Fibroblast of gingiva (primary cell): Measurements from ENCODE around the gene SLC38A2.
"Not testable (repeated sequence)": the region's sequence is repeated elsewhere in the genome, so short reads cannot be mapped to it uniquely, and the experiment has no call there.

Source experiments
- DNase-seq: peaks from one replicate; pipeline ENCODE4 v3.0.0-alpha.2; 2011; ENCODE audit warnings: low read depth

SLC38A2 gene

DNA sequence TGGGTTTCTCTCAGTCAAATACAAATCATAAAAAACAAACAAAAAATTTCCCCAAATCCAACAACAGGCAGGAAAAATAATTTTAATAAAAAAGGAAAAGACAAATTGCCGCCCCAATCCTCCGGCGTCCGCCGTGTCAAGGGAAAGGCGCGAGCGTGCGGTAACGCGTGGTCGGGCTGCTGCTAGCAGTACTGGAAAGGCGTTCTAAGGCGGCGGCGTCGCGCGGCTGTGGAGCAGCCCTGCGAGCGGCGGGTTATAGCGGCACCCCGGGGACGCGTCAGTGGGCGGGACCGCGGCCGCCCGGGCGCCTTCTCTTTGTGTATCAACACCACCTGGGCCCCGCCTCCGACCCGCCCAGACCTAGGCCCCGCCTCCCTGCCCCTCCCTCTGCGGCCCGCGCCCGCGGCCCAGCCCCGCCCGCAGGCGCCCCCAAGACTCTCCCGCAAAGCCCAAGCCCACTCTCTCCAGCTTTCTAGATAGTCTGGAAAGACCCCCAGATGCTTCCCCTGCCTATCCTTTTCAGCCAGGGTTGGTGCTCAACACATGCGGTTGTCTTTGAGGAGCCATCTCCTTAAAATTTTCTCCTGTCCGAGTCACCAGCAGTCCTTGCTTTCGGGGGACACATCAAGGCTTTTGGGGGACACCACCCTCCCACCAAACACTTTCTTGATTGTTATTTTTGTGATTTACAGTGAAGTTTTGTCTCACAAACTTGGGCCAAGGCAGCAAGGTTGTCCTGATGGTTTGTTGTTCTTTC, at the start of gene SLC38A2:
Gene SLC38A2 (minus strand): TSS at position 230 of the 757 bp plus-strand sequence. CDS start 1,480 bp downstream, outside the sequence.
- DNase-seq = peak; percentile 96

DNA sequence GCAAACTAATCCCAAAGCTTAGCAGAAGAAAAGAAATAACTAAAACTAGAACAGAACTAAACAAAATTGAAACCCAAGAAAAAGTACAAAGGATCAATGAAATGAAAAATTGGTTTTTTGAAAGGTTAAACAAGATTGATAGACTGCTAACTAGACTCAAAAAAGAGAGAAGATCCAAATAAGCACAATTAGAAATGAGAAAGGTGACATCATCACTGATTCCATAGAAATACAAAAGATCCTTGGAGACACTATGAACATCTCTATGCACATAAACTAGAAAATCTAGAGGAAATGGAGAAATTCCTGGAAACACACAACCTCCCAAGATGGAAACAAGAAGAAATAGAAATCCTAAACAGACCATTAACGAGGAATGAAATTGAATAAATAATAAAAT, 47.1 kb upstream of the SLC38A2 start:
- no peak for DNase-seq

DNA sequence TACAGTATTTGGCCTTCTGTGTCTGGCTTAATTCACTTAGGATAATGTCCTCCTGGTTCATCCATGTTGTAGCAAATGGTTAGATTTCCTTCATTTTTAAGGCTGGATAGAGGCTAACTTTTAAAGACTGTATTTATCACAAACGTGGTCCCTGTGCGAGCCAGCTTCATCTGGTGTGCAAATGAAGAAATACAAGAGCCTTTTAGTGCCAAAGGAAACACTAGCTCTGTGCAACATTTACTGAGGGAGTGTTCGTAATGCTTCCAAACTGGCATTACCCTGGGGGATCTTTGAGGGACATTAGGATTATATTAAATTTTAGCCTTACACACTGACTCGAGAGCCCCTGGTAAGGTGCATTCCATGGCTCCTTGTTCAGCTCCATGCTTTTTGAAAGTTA, 43.0 kb upstream of the SLC38A2 start:
- no peak for DNase-seq

DNA sequence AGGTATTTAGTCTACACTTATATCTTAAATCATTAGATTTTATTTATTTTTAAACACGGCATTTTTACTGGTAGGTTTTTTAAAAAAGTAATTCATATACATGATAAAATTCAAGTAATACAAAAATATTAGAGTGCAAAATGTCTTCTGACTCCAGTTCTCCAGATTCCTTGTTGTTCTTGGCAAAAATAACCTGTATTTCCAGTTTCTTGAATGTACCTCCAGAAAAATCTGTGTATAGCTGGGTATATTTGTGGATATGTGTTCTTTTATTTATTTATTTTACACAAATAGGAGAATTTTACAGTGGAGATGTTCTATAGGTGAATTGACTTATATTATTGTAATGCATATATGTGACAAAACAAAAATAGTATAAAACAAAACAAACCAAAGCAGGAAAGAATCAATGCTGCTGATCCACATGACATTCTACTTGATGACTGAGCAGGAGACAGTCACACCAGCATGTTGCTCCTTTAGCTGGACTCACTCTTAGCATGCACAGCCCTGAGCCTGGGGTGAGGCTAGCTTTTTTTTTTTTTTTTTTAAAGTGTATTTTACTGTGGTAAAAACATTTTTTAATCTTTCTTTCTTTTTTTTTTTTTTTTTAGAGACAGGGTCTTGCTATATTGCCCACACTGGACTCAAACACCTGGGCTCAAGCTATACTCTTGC, 42.2 kb upstream of the SLC38A2 start:
- no peak for DNase-seq

GRCh38 chr12:46413368-46413767, 40.8 kb upstream of the SLC38A2 start:
- no peak for DNase-seq

- no peak for DNase-seq
Observed at GRCh38 chr12:46412857-46413256, 40.3 kb upstream of the SLC38A2 start.

DNA sequence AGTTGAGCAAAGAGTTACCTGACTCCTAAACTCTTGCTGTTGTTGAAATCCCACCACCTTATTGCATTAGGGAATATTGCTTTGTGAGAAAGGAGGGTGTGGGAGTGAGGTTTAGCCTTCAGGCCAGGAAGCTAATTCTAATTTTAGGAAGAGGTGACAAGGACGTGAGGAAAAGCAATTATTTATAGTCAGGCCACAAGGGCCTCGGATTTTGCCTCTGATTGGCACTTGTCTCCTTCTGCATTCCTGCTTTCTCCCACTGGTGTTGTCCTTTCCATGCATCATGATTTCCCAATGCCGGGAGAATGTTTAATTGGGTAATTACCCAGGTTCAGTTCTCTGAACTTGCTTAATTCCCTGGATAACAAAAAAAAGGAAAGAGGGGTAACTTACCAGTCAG, 37.9 kb upstream of the SLC38A2 start:
- no peak for DNase-seq

DNA sequence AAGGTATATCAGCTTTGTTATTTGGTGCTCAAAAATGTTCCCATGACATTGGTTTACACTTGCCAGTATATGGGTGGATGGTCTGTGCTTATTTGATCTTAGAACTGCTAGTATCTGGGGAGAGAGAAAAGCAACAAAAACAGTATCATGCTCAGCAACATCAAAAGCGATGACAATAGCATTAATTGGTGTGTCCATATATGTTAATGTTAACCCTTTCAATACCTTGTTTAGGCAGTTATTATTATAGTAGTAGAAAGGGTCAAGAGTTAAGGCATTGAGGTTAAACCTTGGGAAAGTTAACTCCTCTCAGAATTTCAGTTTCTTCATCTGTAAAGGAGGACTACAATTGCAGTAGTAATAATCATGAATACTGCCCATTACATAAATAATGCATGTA, 37.4 kb upstream of the SLC38A2 start:
- DNase-seq = no peak

GRCh38 chr12:46409342-46409741, 36.8 kb upstream of the SLC38A2 start:
- no peak for DNase-seq

GRCh38 chr12:46408441-46408840, 35.9 kb upstream of the SLC38A2 start:
- DNase-seq = no peak

DNA sequence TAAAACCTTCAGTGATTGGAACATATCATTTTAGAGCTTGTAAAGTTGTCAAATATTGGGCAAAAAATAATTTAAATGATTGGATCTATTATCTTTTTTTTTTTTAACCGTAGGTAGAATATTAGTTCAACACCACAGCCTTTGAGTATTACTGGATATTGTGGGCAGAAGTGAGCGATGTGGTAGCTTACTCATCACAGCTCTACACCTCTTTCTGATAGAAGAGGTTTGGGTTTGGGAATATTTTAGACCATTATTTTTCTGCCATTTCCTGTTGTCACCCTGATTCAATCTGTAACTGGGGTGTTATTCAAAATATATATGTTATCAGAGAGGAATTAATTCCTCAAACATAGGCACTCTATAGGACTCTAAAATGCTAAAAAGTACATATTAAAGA, 34.8 kb upstream of the SLC38A2 start:
- no peak for DNase-seq

DNA sequence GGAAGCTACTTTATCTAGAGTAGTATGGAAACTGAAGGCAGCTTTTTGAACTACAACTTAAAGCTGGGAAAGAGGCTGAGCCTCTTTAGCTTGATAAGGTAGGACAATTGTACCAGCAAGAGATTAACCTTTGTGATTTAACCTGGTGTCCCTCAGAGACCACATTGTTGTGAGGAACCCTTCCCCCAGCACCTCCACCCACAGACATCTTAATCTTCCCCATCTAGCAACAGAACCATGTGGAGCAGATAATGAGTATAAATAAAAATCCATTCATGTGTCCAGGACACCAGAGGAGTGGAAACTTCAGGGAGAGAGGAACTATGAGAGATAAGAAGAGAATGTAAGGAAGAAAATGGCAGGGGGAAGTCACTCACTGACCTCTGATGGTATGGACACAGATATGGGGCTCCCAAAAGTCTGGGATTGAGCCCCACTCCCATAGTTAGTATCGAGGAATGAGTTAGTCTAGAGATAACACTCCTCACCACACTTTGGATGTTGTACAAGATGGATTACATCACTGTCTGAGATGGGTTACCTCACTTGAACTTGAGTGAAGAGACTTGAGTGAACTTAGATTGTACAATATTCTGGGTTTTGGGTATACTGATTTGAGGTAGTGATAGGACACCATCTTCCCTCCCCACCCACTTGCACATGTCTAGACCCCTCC, 33.9 kb upstream of the SLC38A2 start:
- DNase-seq = no peak

- no peak for DNase-seq
Observed at GRCh38 chr12:46404733-46405132, 32.2 kb upstream of the SLC38A2 start.

GRCh38 chr12:46404225-46404631, 31.7 kb upstream of the SLC38A2 start:
- DNase-seq = peak; percentile 63

GRCh38 chr12:46403719-46404070, 31.1 kb upstream of the SLC38A2 start:
- no peak for DNase-seq

GRCh38 chr12:46402941-46403718, 30.6 kb upstream of the SLC38A2 start:
- DNase-seq = peak; percentile 57

DNA sequence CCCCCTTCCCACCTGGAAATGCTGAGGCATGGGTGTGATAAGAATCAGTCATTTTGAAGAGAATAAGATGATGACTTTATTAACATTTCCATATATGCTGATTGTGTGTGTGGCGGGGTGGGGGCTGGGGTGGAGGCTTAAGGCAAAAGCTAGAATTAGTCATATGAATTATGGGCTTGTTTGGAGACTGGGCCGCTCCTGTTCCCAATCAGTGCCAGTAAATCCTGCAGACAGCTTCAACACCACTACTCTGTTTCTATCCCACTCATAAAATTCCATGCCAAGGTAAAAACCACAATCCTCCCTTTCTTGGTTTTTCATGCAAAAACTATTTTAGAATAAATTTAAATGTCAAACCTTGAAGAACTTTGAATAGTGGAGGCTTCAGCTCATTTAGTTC, 29.9 kb upstream of the SLC38A2 start:
- peak; percentile 45 for DNase-seq

DNA sequence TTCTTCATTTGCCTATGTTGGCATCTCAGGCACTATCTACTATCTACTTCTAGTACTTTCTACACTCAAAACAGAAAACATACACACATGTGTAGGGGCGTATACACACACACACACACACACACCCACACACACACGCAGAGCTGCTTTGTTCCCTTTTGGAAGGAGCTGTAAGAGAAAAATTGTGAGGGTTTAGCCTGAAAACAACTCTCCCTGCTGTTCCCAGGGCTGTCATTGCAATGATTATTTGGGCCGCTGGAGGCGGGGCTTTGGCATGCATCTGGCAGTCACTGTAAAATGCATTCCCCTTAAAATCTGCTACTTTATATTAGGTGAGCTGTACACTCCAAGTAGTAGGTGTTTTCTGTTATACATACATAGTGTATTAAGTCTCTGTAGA, 29.1 kb upstream of the SLC38A2 start:
- DNase-seq = no peak

DNA sequence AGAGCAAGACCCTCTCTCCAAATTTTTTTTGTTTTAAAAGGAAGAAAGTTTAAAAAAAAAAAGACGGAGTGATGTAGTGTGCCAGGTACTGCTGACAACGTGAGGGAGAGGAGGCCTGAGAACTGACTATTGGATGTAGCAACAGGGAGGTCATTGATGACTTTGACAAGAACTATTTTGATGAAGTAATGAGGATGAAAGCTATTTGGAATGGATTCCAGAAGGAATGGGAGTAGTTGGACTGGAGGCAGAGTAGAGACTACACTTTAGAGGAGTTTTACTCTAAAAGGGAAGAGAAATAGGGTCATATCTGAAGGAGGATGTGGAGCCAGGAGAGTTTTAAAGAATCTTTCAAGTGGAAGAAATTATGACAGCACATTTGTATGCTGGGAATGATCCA, 27.8 kb upstream of the SLC38A2 start:
- DNase-seq = peak; percentile 37

DNA sequence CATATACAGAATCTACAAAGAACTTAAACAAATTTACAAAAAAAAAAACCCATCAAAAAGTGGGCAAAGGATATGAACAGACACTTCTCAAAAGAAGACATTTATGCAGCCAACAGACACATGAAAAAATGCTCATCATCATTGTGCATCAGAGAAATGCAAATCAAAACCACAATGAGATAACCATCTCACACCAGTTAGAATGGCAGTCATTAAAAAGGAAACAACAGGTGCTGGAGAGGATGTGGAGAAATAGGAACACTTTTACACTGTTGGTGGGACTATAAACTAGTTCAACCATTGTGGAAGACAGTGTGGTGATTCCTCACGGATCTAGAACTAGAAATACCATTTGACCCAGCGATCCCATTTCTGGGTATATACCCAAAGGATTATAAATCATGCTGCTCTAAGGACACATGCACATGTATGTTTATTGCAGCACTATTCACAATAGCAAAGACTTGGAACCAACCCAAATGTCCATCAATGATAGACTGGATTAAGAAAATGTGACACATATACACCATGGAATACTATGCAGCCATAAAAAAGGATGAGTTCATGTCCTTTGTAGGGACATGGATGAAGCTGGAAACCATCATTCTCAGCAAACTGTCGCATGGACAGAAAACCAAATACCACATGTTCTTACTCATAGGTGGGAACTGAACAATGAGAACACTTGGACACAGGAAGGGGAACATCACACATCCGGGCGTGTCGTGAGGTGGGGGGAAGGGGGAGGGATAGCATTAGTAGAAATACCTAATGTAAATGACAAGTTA, 27.1 kb upstream of the SLC38A2 start:
- not testable (repeated sequence) for DNase-seq

- DNase-seq = no peak
Observed at GRCh38 chr12:46396826-46397225, 24.3 kb upstream of the SLC38A2 start.

- DNase-seq = no peak
Observed at GRCh38 chr12:46395388-46395787, 22.8 kb upstream of the SLC38A2 start.
